ENCODE results near the gene GLP1R.

- TF ChIP-seq CTCF (IDR thresholded peaks at IDR 0.05) (no peak), POLR2A (IDR thresholded peaks at IDR 0.05) (peak in 1 of 2 donors; percentile 75), EP300 (IDR thresholded peaks at IDR 0.05) (no peak), POLR2AphosphoS5 (IDR thresholded peaks at IDR 0.05) (peak in 1 of 3 donors; percentile 36)
These were observed 66.4 kb downstream of the GLP1R start, which contains the start of gene SAYSD1 for GRCh38 chr6:39114704-39115599.

Data from suprapubic skin (tissue), 4 donors.